ENCODE measurements around the gene PIK3R2. TPM values are rescaled to one million over a fixed set of nuclear protein-coding genes. Genes with fewer than 3 reads are reported as not detected.
A peak's percentile ranks its signal among the peaks of the same experiment; 100 is the strongest.
"Not testable (repeated sequence)": the region's sequence is repeated elsewhere in the genome, so short reads cannot be mapped to it uniquely, and the experiment has no call there.

The PIK3R2 gene
- total and polyA plus RNA-seq, 3 experiments from 2014 or later: 5.7 to 17.9 (median 17.7) TPM

GRCh38 chr19:18156841-18157464, 4.0 kb downstream of the PIK3R2 start:
- Mint-ChIP-seq H3K27ac (peak overlapping the region in 1 of 8 donors; percentile 85), H3K36me3 (peaks cover 0 to 15% (median 0%) of the 10 kb centered on the region in 3 donors), H3K4me3 (no peak overlapping the region), H3K4me1 (peaks cover 23 to 33% (median 27%) of the 10 kb centered on the region in 3 donors), H3K9me3 (no peaks in the 10 kb centered on the region), H3K27me3 (no peaks in the 10 kb centered on the region)
- Histone ChIP-seq H3K27ac (ENCODE audit: low read depth, low read length) (no peak overlapping the region), H3K4me3 (ENCODE audit: low read length) (no peak overlapping the region), H3K4me1 (ENCODE audit: insufficient read depth, low read length) (peaks cover 23% of the 10 kb centered on the region), H3K27me3 (ENCODE audit: insufficient read depth, low read length, poor library complexity, severe bottlenecking) (no peaks in the 10 kb centered on the region), H3K36me3 (ENCODE audit: insufficient read depth, low read length) (no peaks in the 10 kb centered on the region), H3K9me3 (ENCODE audit: low read length) (no peaks in the 10 kb centered on the region)
- CTCF ChIA-PET: interaction anchor here (1.6 kb wide), 1 partner anchor 44 kb away, joined by 4 read pairs; no protein-coding TSS in a partner anchor
- no peak for DNase-seq
- POLR2A ChIA-PET: no interaction called here

- Histone ChIP-seq H3K9me3 (ENCODE audit: low read length) (no peaks in the 10 kb centered on the region), H3K27me3 (ENCODE audit: insufficient read depth, low read length, poor library complexity, severe bottlenecking) (no peaks in the 10 kb centered on the region), H3K27ac (ENCODE audit: low read depth, low read length) (no peak overlapping the region), H3K36me3 (ENCODE audit: insufficient read depth, low read length) (no peaks in the 10 kb centered on the region), H3K4me1 (ENCODE audit: insufficient read depth, low read length) (peaks cover 23% of the 10 kb centered on the region), H3K4me3 (ENCODE audit: low read length) (no peak overlapping the region)
- CTCF ChIA-PET: interaction anchor here (0.7 to 0.9 kb wide), 2 partner anchors 23 to 44 kb away, joined by 3 read pairs; no protein-coding TSS in a partner anchor
- peaks cover 0 to 14% (median 0%) of the 10 kb centered on the region in 3 donors for H3K36me3 Mint-ChIP-seq
- H3K4me1 Mint-ChIP-seq: peaks cover 20 to 29% (median 21%) of the 10 kb centered on the region in 3 donors
- no peak overlapping the region for H3K4me3 Mint-ChIP-seq
- no peak overlapping the region for H3K27ac Mint-ChIP-seq
- H3K9me3 Mint-ChIP-seq: no peaks in the 10 kb centered on the region
- POLR2A ChIA-PET: interaction anchor here (0.6 kb wide), 1 partner anchor 9 kb away, joined by 8 read pairs; no protein-coding TSS in a partner anchor
- H3K27me3 Mint-ChIP-seq: no peaks in the 10 kb centered on the region
- DNase-seq: no peak
These were observed 4.6 kb downstream of the PIK3R2 start for GRCh38 chr19:18157465-18158063.

GRCh38 chr19:18158467-18158866, 5.5 kb downstream of the PIK3R2 start:
- Mint-ChIP-seq H3K9me3 (no peaks in the 10 kb centered on the region), H3K36me3 (peaks cover 0 to 18% (median 0%) of the 10 kb centered on the region in 3 donors), H3K4me3 (no peak overlapping the region), H3K27me3 (no peaks in the 10 kb centered on the region), H3K4me1 (peaks cover 19 to 29% (median 20%) of the 10 kb centered on the region in 3 donors), H3K27ac (no peak overlapping the region)
- Histone ChIP-seq H3K36me3 (ENCODE audit: insufficient read depth, low read length) (peaks cover 8% of the 10 kb centered on the region), H3K27ac (ENCODE audit: low read depth, low read length) (no peak overlapping the region), H3K4me3 (ENCODE audit: low read length) (no peak overlapping the region), H3K4me1 (ENCODE audit: insufficient read depth, low read length) (peaks cover 23% of the 10 kb centered on the region), H3K9me3 (ENCODE audit: low read length) (no peaks in the 10 kb centered on the region), H3K27me3 (ENCODE audit: insufficient read depth, low read length, poor library complexity, severe bottlenecking) (no peaks in the 10 kb centered on the region)
- CTCF ChIA-PET: interaction anchor here (0.9 kb wide), 1 partner anchor 45 kb away, joined by 3 read pairs; no protein-coding TSS in a partner anchor
- POLR2A ChIA-PET: interaction anchor here (0.6 kb wide), 1 partner anchor 10 kb away, joined by 8 read pairs; no protein-coding TSS in a partner anchor
- no peak for DNase-seq

GRCh38 chr19:18159059-18159616, 6.2 kb downstream of the PIK3R2 start:
- peaks cover 15 to 25% (median 16%) of the 10 kb centered on the region in 3 donors for H3K4me1 Mint-ChIP-seq
- POLR2A ChIA-PET: interaction anchor here (0.6 kb wide), 1 partner anchor 300 kb away, joined by 7 read pairs; no protein-coding TSS in a partner anchor
- H3K4me3 ChIP-seq (ENCODE audit: low read length); H3K9me3 Mint-ChIP-seq; H3K27me3 ChIP-seq (ENCODE audit: insufficient read depth, low read length, poor library complexity, severe bottlenecking); H3K27ac ChIP-seq (ENCODE audit: low read depth, low read length); H3K27me3 Mint-ChIP-seq; DNase-seq; H3K36me3 ChIP-seq (ENCODE audit: insufficient read depth, low read length); H3K9me3 ChIP-seq (ENCODE audit: low read length); H3K4me3 Mint-ChIP-seq: not testable (repeated sequence)
- peaks cover 18% of the 10 kb centered on the region for H3K4me1 ChIP-seq (ENCODE audit: insufficient read depth, low read length)
- CTCF ChIA-PET: interaction anchor here (1.1 to 3.1 kb wide), 2 partner anchors 9 to 48 kb away, joined by 4 to 28 read pairs; no protein-coding TSS in a partner anchor
- H3K27ac Mint-ChIP-seq: peak overlapping the region in 1 of 8 donors; percentile 42
- H3K36me3 Mint-ChIP-seq: peaks cover 0 to 22% (median 0%) of the 10 kb centered on the region in 3 donors

GRCh38 chr19:18159810-18160209, 6.8 kb downstream of the PIK3R2 start:
- H3K27ac Mint-ChIP-seq: peak overlapping the region in 1 of 8 donors; percentile 10
- H3K9me3 Mint-ChIP-seq: no peaks in the 10 kb centered on the region
- H3K4me3 Mint-ChIP-seq: peak overlapping the region in 1 of 7 donors; percentile 78
- peaks cover 9 to 19% (median 10%) of the 10 kb centered on the region in 3 donors for H3K4me1 Mint-ChIP-seq
- ChIA-PET CTCF (interaction anchor here (0.9 to 3.1 kb wide), 10 partner anchors 8 to 101 kb away, joined by 3 to 28 read pairs (median 4); partner anchors contain the start of genes IFI30 and PIK3R2), POLR2A (interaction anchor here (0.7 to 1.8 kb wide), 2 partner anchors 8 to 915 kb away, joined by 3 to 10 read pairs; no protein-coding TSS in a partner anchor)
- Histone ChIP-seq H3K4me1 (ENCODE audit: insufficient read depth, low read length) (peaks cover 13% of the 10 kb centered on the region), H3K27ac (ENCODE audit: low read depth, low read length) (no peak overlapping the region), H3K27me3 (ENCODE audit: insufficient read depth, low read length, poor library complexity, severe bottlenecking) (no peaks in the 10 kb centered on the region), H3K36me3 (ENCODE audit: insufficient read depth, low read length) (peaks cover 9% of the 10 kb centered on the region), H3K4me3 (ENCODE audit: low read length) (no peak overlapping the region), H3K9me3 (ENCODE audit: low read length) (no peaks in the 10 kb centered on the region)
- peaks cover 0 to 23% (median 0%) of the 10 kb centered on the region in 3 donors for H3K36me3 Mint-ChIP-seq
- no peaks in the 10 kb centered on the region for H3K27me3 Mint-ChIP-seq
- no peak for DNase-seq

GRCh38 chr19:18160493-18160970, 7.6 kb downstream of the PIK3R2 start:
- Histone ChIP-seq H3K36me3 (ENCODE audit: insufficient read depth, low read length) (peaks cover 11% of the 10 kb centered on the region), H3K27me3 (ENCODE audit: insufficient read depth, low read length, poor library complexity, severe bottlenecking) (no peaks in the 10 kb centered on the region), H3K27ac (ENCODE audit: low read depth, low read length) (peak overlapping the region; percentile 61), H3K4me3 (ENCODE audit: low read length) (no peak overlapping the region), H3K9me3 (ENCODE audit: low read length) (no peaks in the 10 kb centered on the region), H3K4me1 (ENCODE audit: insufficient read depth, low read length) (peaks cover 13% of the 10 kb centered on the region)
- Mint-ChIP-seq H3K27ac (peak overlapping the region in 5 of 8 donors; percentile 6 to 70 (median 59)), H3K4me1 (peaks cover 8 to 19% (median 9%) of the 10 kb centered on the region in 3 donors), H3K4me3 (peak overlapping the region; percentile 23 to 86 (median 57)), H3K27me3 (no peaks in the 10 kb centered on the region), H3K36me3 (peaks cover under 1 to 22% (median under 1%) of the 10 kb centered on the region in 3 donors), H3K9me3 (no peaks in the 10 kb centered on the region)
- no peak for DNase-seq
- ChIA-PET CTCF (interaction anchor here (0.7 to 3.1 kb wide), 17 partner anchors 9 to 162 kb away, joined by 3 to 28 read pairs (median 3); partner anchors contain the start of genes IFI30, LSM4 and PIK3R2), POLR2A (interaction anchor here (0.5 to 1.8 kb wide), 4 partner anchors 9 to 914 kb away, joined by 3 to 10 read pairs (median 3); no protein-coding TSS in a partner anchor)

GRCh38 chr19:18160971-18161635, 8.1 kb downstream of the PIK3R2 start:
- peaks cover 8 to 19% (median 9%) of the 10 kb centered on the region in 3 donors for H3K4me1 Mint-ChIP-seq

More at GRCh38 chr19:18160971-18161635, 8.1 kb downstream of the PIK3R2 start:
- Mint-ChIP-seq H3K27ac (peak overlapping the region in 2 of 8 donors; percentile 22 to 88), H3K4me3 (peak overlapping the region in 6 of 7 donors; percentile 24 to 60 (median 44)), H3K9me3 (no peaks in the 10 kb centered on the region), H3K36me3 (peaks cover 6 to 27% (median 7%) of the 10 kb centered on the region in 3 donors), H3K27me3 (no peaks in the 10 kb centered on the region)
- CTCF ChIA-PET: interaction anchor here (0.7 to 3.1 kb wide), 19 partner anchors 9 to 162 kb away, joined by 3 to 28 read pairs (median 3); partner anchors contain the start of genes IFI30, LSM4 and PIK3R2
- peak; percentile 77 to 84 (median 80) for DNase-seq
- Histone ChIP-seq H3K27ac (ENCODE audit: low read depth, low read length) (peak overlapping the region; percentile 61), H3K4me1 (ENCODE audit: insufficient read depth, low read length) (peaks cover 13% of the 10 kb centered on the region), H3K27me3 (ENCODE audit: insufficient read depth, low read length, poor library complexity, severe bottlenecking) (no peaks in the 10 kb centered on the region), H3K9me3 (ENCODE audit: low read length) (no peaks in the 10 kb centered on the region), H3K36me3 (ENCODE audit: insufficient read depth, low read length) (peaks cover 12% of the 10 kb centered on the region), H3K4me3 (ENCODE audit: low read length) (no peak overlapping the region)
- POLR2A ChIA-PET: interaction anchor here (0.5 to 1.8 kb wide), 3 partner anchors 9 to 59 kb away, joined by 3 to 10 read pairs (median 3); no protein-coding TSS in a partner anchor

Measured in CD8-positive, alpha-beta memory T cell (primary cell).